ENCODE measurements around the gene ARSI. TPM values are rescaled to one million over a fixed set of nuclear protein-coding genes. Genes with fewer than 3 reads are reported as not detected.
"Not testable (repeated sequence)": the region's sequence is repeated elsewhere in the genome, so short reads cannot be mapped to it uniquely, and the experiment has no call there.

Gene ARSI
- total RNA-seq, 1 experiment from 2014 or later: 5.9 TPM

GRCh38 chr5:150248946-150249345 lies 53.8 kb downstream of the ARSI start (continued):
- TF ChIP-seq OVOL2 (CRISPR knock-in tag; IDR thresholded peaks at IDR 0.05; ENCODE audit: borderline replicate concordance): no peak

- H3K27me3 Mint-ChIP-seq (ENCODE audit: low read depth); H3K4me3 Mint-ChIP-seq; H3K36me3 Mint-ChIP-seq; H3K9me3 Mint-ChIP-seq; ATAC-seq; H3K27ac Mint-ChIP-seq; DNase-seq (ENCODE audit: low spot score); H3K4me1 Mint-ChIP-seq; POLR2A ChIA-PET: not testable (repeated sequence)
- CTCF ChIA-PET: interaction anchor here (1.3 to 2.4 kb wide), 3 partner anchors 8 to 149 kb away, joined by 3 to 7 read pairs (median 6); no protein-coding TSS in a partner anchor
Measured at GRCh38 chr5:150248493-150248892, 54.2 kb downstream of the ARSI start.

DNA sequence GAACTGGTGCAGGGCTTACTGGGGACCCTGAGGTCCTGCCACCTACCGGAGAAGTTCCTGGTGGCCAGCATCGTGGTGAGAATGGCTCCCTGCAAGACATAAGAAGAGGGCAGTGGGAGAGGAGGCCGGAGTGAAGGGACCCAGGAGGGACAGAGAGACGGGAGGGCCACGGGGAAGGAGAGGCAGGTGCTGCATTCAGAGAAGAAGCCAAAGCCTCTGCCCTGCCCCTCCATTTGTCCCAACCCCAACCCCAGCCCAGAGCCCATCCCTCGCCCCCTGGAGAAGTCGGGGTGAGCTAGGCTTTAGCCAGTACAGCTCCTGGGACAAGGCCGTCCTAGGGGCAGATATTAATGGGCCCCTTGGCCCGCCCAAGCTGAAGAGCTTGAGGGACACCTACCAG lies 55.0 kb downstream of the ARSI start:
- TF ChIP-seq IRF1 (CRISPR knock-in tag; IDR thresholded peaks at IDR 0.05) (no peak), ZNF317 (CRISPR knock-in tag; IDR thresholded peaks at IDR 0.05; ENCODE audit: borderline replicate concordance, low read depth) (no peak), RORB (CRISPR knock-in tag; IDR thresholded peaks at IDR 0.05) (no peak), ZNF416 (CRISPR knock-in tag; IDR thresholded peaks at IDR 0.05) (no peak), SMAD4 (CRISPR knock-in tag; IDR thresholded peaks at IDR 0.05) (no peak)
- no peak for ATAC-seq
- CTCF ChIA-PET: interaction anchor here (1.3 to 1.7 kb wide), 3 partner anchors 9 to 149 kb away, joined by 3 to 6 read pairs (median 4); no protein-coding TSS in a partner anchor

GRCh38 chr5:150246835-150247234 lies 55.9 kb downstream of the ARSI start:
- DNase-seq (ENCODE audit: low spot score) (no peak), ATAC-seq (no peak)
- ChIA-PET CTCF (interaction anchor here (0.7 to 1.7 kb wide), 7 partner anchors 9 to 150 kb away, joined by 3 to 6 read pairs (median 4); no protein-coding TSS in a partner anchor), POLR2A (no interaction called here)
- no peak for TF ChIP-seq NR3C1 (CRISPR knock-in tag; conservative IDR thresholded peaks at IDR 0.05; ENCODE audit: low read depth)
- no peak for TF ChIP-seq SP1 (CRISPR knock-in tag; conservative IDR thresholded peaks at IDR 0.05)
- TF ChIP-seq TEAD4 (CRISPR knock-in tag; IDR thresholded peaks at IDR 0.05): no peak
- TF ChIP-seq STAT6 (CRISPR knock-in tag; conservative IDR thresholded peaks at IDR 0.05; ENCODE audit: low read depth): no peak
- no peak for TF ChIP-seq NR2C2 (CRISPR knock-in tag; IDR thresholded peaks at IDR 0.05)
- TF ChIP-seq, protein P1, sequence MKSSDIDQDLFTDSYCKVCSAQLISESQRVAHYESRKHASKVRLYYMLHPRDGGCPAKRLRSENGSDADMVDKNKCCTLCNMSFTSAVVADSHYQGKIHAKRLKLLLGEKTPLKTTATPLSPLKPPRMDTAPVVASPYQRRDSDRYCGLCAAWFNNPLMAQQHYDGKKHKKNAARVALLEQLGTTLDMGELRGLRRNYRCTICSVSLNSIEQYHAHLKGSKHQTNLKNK (CRISPR knock-in tag; IDR thresholded peaks at IDR 0.05): no peak
- H3K4me3 Mint-ChIP-seq: no peak overlapping the region
- no peaks in the 10 kb centered on the region for H3K36me3 Mint-ChIP-seq
- no peaks in the 10 kb centered on the region for H3K27me3 Mint-ChIP-seq (ENCODE audit: low read depth)
- no peaks in the 10 kb centered on the region for H3K4me1 Mint-ChIP-seq
- no peak overlapping the region for H3K27ac Mint-ChIP-seq
- no peaks in the 10 kb centered on the region for H3K9me3 Mint-ChIP-seq

More for the DNA sequence above, 55.0 kb downstream of the ARSI start:
- POLR2A ChIA-PET: no interaction called here
- no peaks in the 10 kb centered on the region for H3K36me3 Mint-ChIP-seq
- no peak for DNase-seq (ENCODE audit: low spot score)
- no peaks in the 10 kb centered on the region for H3K4me1 Mint-ChIP-seq
- no peak overlapping the region for H3K4me3 Mint-ChIP-seq
- H3K9me3 Mint-ChIP-seq: no peaks in the 10 kb centered on the region
- H3K27me3 Mint-ChIP-seq (ENCODE audit: low read depth): no peaks in the 10 kb centered on the region
- H3K27ac Mint-ChIP-seq: no peak overlapping the region

- TF ChIP-seq, protein P2, sequence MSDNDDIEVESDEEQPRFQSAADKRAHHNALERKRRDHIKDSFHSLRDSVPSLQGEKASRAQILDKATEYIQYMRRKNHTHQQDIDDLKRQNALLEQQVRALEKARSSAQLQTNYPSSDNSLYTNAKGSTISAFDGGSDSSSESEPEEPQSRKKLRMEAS (CRISPR knock-in tag; IDR thresholded peaks at IDR 0.05): no peak
- TF ChIP-seq ZNF232 (CRISPR knock-in tag; IDR thresholded peaks at IDR 0.05): no peak
- TF ChIP-seq, protein P3, sequence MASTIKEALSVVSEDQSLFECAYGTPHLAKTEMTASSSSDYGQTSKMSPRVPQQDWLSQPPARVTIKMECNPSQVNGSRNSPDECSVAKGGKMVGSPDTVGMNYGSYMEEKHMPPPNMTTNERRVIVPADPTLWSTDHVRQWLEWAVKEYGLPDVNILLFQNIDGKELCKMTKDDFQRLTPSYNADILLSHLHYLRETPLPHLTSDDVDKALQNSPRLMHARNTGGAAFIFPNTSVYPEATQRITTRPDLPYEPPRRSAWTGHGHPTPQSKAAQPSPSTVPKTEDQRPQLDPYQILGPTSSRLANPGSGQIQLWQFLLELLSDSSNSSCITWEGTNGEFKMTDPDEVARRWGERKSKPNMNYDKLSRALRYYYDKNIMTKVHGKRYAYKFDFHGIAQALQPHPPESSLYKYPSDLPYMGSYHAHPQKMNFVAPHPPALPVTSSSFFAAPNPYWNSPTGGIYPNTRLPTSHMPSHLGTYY (CRISPR knock-in tag; IDR thresholded peaks at IDR 0.05): no peak
- no peaks in the 10 kb centered on the region for H3K36me3 Mint-ChIP-seq
- H3K4me3 Mint-ChIP-seq: no peak overlapping the region
- H3K4me1 Mint-ChIP-seq: no peaks in the 10 kb centered on the region
- ATAC-seq (no peak), DNase-seq (ENCODE audit: low spot score) (no peak)
- no peaks in the 10 kb centered on the region for H3K27me3 Mint-ChIP-seq (ENCODE audit: low read depth)
- H3K27ac Mint-ChIP-seq: no peak overlapping the region
- POLR2A ChIA-PET: no interaction called here
- no peaks in the 10 kb centered on the region for H3K9me3 Mint-ChIP-seq
- CTCF ChIA-PET: interaction anchor here (0.7 to 1.7 kb wide), 6 partner anchors 10 to 105 kb away, joined by 3 to 6 read pairs (median 4); no protein-coding TSS in a partner anchor
Measured at GRCh38 chr5:150246429-150246828, 56.3 kb downstream of the ARSI start.
